ENCODE results near the gene SLC38A6. TPM values are rescaled to one million over a fixed set of nuclear protein-coding genes. Genes with fewer than 3 reads are reported as not detected.

Gene SLC38A6
- polyA plus RNA-seq, 1 donor, result 27.1 TPM

GRCh38 chr14:60974090-60974651 lies 6.9 kb upstream of the SLC38A6 start:
- Histone ChIP-seq H3K9me3 (ENCODE audit: control insufficient read depth, low read depth, low read length) (no peaks in the 10 kb centered on the region), H3K27me3 (ENCODE audit: control insufficient read depth, insufficient read depth, low read length) (no peaks in the 10 kb centered on the region), H3K27ac (ENCODE audit: low read length) (no peak overlapping the region), H3K4me1 (ENCODE audit: control insufficient read depth, insufficient read depth, low read length) (no peaks in the 10 kb centered on the region), H3K4me3 (ENCODE audit: low read length) (no peak overlapping the region), H3K36me3 (ENCODE audit: control insufficient read depth, insufficient read depth, low read length) (peaks cover 4% of the 10 kb centered on the region)
- 89% methylated on average over 1 of the region's 6 CpGs for WGBS (ENCODE audit: insufficient coverage, low lambda C conversion rate)
- no peak for DNase-seq

GRCh38 chr14:60975551-60975950 lies 5.5 kb upstream of the SLC38A6 start:
- Histone ChIP-seq H3K4me1 (ENCODE audit: control insufficient read depth, insufficient read depth, low read length) (no peaks in the 10 kb centered on the region), H3K4me3 (ENCODE audit: low read length) (no peak overlapping the region), H3K27ac (ENCODE audit: low read length) (no peak overlapping the region), H3K27me3 (ENCODE audit: control insufficient read depth, insufficient read depth, low read length) (no peaks in the 10 kb centered on the region), H3K36me3 (ENCODE audit: control insufficient read depth, insufficient read depth, low read length) (peaks cover 4% of the 10 kb centered on the region), H3K9me3 (ENCODE audit: control insufficient read depth, low read depth, low read length) (no peaks in the 10 kb centered on the region)
- no CpG with 5 or more reads among the region's 2 CpGs for WGBS (ENCODE audit: insufficient coverage, low lambda C conversion rate)
- DNase-seq, result no peak

GRCh38 chr14:60977847-60978246 lies 3.2 kb upstream of the SLC38A6 start:
- no peak for DNase-seq
- 83% methylated on average over 1 of the region's 2 CpGs for WGBS (ENCODE audit: insufficient coverage, low lambda C conversion rate)
- no peaks in the 10 kb centered on the region for H3K9me3 ChIP-seq (ENCODE audit: control insufficient read depth, low read depth, low read length)
- no peak overlapping the region for H3K27ac ChIP-seq (ENCODE audit: low read length)
- no peaks in the 10 kb centered on the region for H3K27me3 ChIP-seq (ENCODE audit: control insufficient read depth, insufficient read depth, low read length)
- no peak overlapping the region for H3K4me3 ChIP-seq (ENCODE audit: low read length)
- peaks cover 5% of the 10 kb centered on the region for H3K4me1 ChIP-seq (ENCODE audit: control insufficient read depth, insufficient read depth, low read length)
- peaks cover 4% of the 10 kb centered on the region for H3K36me3 ChIP-seq (ENCODE audit: control insufficient read depth, insufficient read depth, low read length)

DNA sequence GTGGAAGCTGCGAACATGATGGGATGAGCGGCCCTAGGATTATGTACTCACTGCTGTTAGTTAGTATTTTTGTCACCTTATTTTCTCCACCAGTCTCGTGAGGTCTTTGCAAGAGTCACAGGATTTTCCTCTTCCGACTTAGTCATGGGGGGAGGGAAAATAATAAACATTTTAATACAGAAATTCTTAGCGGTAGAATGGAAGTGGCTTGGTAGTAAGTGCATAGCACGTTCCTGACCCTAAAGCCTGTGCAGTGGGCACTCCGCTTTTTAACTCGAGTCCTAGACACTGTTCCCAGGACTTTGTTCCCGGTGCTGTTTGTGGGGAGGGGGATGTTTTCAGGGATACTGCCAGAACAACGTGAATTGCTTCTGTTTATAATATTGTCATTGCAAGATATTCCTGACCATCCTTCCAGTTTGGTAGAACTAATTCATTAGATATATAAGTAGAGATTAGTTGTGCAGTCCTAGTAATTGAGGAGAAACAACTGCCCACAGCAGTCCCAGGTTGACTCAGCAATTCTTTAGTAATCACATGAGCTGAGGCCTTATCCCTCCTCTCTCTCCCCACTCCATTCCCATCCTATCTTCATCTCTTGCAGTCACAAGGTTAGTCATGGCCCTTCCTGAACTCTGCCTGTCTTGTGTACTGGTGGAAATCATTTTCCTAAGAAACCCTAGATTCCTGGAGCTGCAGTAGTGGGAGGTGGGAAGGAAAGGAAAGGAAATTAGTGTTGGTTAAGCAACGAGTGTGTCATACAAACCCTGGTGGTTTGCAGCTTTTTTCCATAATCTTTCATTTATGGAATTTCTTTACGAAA lies 799 bp downstream of the SLC38A6 start:
- Histone ChIP-seq H3K4me3 (ENCODE audit: low read length) (peak overlapping the region; percentile 85), H3K4me1 (ENCODE audit: control insufficient read depth, insufficient read depth, low read length) (peaks cover 5% of the 10 kb centered on the region), H3K36me3 (ENCODE audit: control insufficient read depth, insufficient read depth, low read length) (peaks cover 6% of the 10 kb centered on the region), H3K27me3 (ENCODE audit: control insufficient read depth, insufficient read depth, low read length) (no peaks in the 10 kb centered on the region), H3K9me3 (ENCODE audit: control insufficient read depth, low read depth, low read length) (no peaks in the 10 kb centered on the region), H3K27ac (ENCODE audit: low read length) (peak overlapping the region; percentile 91)
- WGBS (ENCODE audit: insufficient coverage, low lambda C conversion rate), result 10% methylated on average over 2 of the region's 12 CpGs
- DNase-seq, result peak; percentile 72 to 82

- no peaks in the 10 kb centered on the region for H3K27me3 ChIP-seq (ENCODE audit: control insufficient read depth, insufficient read depth, low read length)
- WGBS (ENCODE audit: insufficient coverage, low lambda C conversion rate), result 100% methylated on average over 1 of the region's 1 CpG
- DNase-seq, result no peak
- H3K27ac ChIP-seq (ENCODE audit: low read length), result no peak overlapping the region
- H3K9me3 ChIP-seq (ENCODE audit: control insufficient read depth, low read depth, low read length), result no peaks in the 10 kb centered on the region
- H3K4me3 ChIP-seq (ENCODE audit: low read length), result no peak overlapping the region
- H3K36me3 ChIP-seq (ENCODE audit: control insufficient read depth, insufficient read depth, low read length), result peaks cover 8% of the 10 kb centered on the region
- peaks cover 5% of the 10 kb centered on the region for H3K4me1 ChIP-seq (ENCODE audit: control insufficient read depth, insufficient read depth, low read length)
Measured at GRCh38 chr14:60984196-60984595, 3.2 kb downstream of the SLC38A6 start.

DNA sequence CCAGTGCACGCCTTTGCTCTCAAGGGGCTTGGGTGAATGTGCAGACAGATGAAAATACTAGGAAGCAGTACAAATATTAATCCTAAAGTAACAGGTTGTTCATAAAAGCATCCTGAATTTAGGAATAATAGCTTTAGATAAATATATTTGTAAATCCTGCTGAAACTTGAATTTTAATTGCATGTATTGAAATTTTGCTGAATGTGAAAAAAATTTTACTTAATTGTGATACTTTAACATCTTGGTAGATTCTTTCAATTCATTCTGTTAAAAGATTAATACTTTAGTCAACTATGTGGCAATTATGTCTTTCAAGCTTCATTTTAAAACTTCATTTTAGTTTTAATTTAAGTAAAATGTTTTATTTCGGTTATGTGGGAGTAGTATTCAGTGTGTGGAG lies 5.5 kb downstream of the SLC38A6 start:
- Histone ChIP-seq H3K9me3 (ENCODE audit: control insufficient read depth, low read depth, low read length) (no peaks in the 10 kb centered on the region), H3K4me3 (ENCODE audit: low read length) (no peak overlapping the region), H3K36me3 (ENCODE audit: control insufficient read depth, insufficient read depth, low read length) (peaks cover 18% of the 10 kb centered on the region), H3K4me1 (ENCODE audit: control insufficient read depth, insufficient read depth, low read length) (peaks cover 5% of the 10 kb centered on the region), H3K27ac (ENCODE audit: low read length) (no peak overlapping the region), H3K27me3 (ENCODE audit: control insufficient read depth, insufficient read depth, low read length) (no peaks in the 10 kb centered on the region)
- no peak for DNase-seq
- 100% methylated on average over 1 of the region's 2 CpGs for WGBS (ENCODE audit: insufficient coverage, low lambda C conversion rate)

GRCh38 chr14:60989599-60989998 lies 8.6 kb downstream of the SLC38A6 start:
- H3K9me3 ChIP-seq (ENCODE audit: control insufficient read depth, low read depth, low read length), result no peaks in the 10 kb centered on the region
- no peak overlapping the region for H3K4me3 ChIP-seq (ENCODE audit: low read length)
- H3K27ac ChIP-seq (ENCODE audit: low read length), result peak overlapping the region; percentile 73
- H3K27me3 ChIP-seq (ENCODE audit: control insufficient read depth, insufficient read depth, low read length), result no peaks in the 10 kb centered on the region
- peak; percentile 47 to 71 for DNase-seq
- peaks cover 32% of the 10 kb centered on the region for H3K36me3 ChIP-seq (ENCODE audit: control insufficient read depth, insufficient read depth, low read length)
- WGBS (ENCODE audit: insufficient coverage, low lambda C conversion rate), result 43% methylated on average over 1 of the region's 2 CpGs
- H3K4me1 ChIP-seq (ENCODE audit: control insufficient read depth, insufficient read depth, low read length), result no peaks in the 10 kb centered on the region

GRCh38 chr14:60998617-60999016 lies 17.6 kb downstream of the SLC38A6 start:
- no peak overlapping the region for H3K27ac ChIP-seq (ENCODE audit: low read length)
- H3K36me3 ChIP-seq (ENCODE audit: control insufficient read depth, insufficient read depth, low read length), result peaks cover 7% of the 10 kb centered on the region
- H3K4me1 ChIP-seq (ENCODE audit: control insufficient read depth, insufficient read depth, low read length), result no peaks in the 10 kb centered on the region
- H3K27me3 ChIP-seq (ENCODE audit: control insufficient read depth, insufficient read depth, low read length), result no peaks in the 10 kb centered on the region
- WGBS (ENCODE audit: insufficient coverage, low lambda C conversion rate), result no CpG with 5 or more reads among the region's 9 CpGs
- H3K4me3 ChIP-seq (ENCODE audit: low read length), result no peak overlapping the region
- peaks cover 4% of the 10 kb centered on the region for H3K9me3 ChIP-seq (ENCODE audit: control insufficient read depth, low read depth, low read length)
- DNase-seq, result no peak

DNA sequence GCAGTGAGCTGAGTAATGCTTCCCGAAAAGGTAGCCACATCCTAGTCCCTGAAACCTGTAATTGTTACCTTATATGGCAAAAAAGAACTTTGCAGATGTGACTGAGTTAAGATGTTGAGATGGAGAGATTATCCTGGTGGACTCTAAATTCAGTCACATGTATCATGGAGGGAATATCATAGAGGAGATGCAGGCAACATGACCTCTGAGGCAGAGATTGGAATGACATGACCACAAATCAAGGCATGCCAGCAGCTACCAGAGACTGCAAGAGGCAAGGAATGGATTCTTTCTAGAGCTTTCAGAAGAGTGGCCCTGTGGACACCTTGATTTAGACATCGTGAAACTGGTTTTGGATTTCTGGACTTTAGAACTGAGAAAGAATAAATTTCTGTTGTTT lies 18.5 kb downstream of the SLC38A6 start:
- H3K9me3 ChIP-seq (ENCODE audit: control insufficient read depth, low read depth, low read length), result peaks cover 4% of the 10 kb centered on the region
- no peak overlapping the region for H3K27ac ChIP-seq (ENCODE audit: low read length)
- no peaks in the 10 kb centered on the region for H3K4me1 ChIP-seq (ENCODE audit: control insufficient read depth, insufficient read depth, low read length)
- peaks cover 7% of the 10 kb centered on the region for H3K36me3 ChIP-seq (ENCODE audit: control insufficient read depth, insufficient read depth, low read length)
- no peak overlapping the region for H3K4me3 ChIP-seq (ENCODE audit: low read length)
- no CpG with 5 or more reads among the region's 2 CpGs for WGBS (ENCODE audit: insufficient coverage, low lambda C conversion rate)
- no peak for DNase-seq
- no peaks in the 10 kb centered on the region for H3K27me3 ChIP-seq (ENCODE audit: control insufficient read depth, insufficient read depth, low read length)

DNA sequence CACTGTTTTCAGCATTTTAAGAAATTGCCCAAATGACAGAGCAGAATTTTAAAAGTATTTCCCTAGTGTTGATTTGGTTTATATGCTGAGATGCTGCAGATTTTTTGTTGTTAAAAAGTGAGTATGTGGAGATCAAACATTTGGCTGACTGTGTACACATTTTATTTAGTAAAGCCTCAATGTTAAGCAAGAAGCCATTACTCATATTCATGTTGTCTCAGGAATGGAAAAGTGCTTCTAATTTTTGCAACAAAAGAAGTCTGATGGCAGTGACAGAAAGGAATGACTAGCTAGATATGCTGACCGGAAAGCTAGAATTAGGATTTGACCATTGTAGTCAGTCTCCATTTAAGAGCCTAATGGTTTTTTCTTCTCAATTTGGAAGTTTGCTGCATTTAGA lies 22.5 kb downstream of the SLC38A6 start:
- no CpG with 5 or more reads among the region's 1 CpG for WGBS (ENCODE audit: insufficient coverage, low lambda C conversion rate)
- Histone ChIP-seq H3K4me1 (ENCODE audit: control insufficient read depth, insufficient read depth, low read length) (no peaks in the 10 kb centered on the region), H3K36me3 (ENCODE audit: control insufficient read depth, insufficient read depth, low read length) (peaks cover 2% of the 10 kb centered on the region), H3K9me3 (ENCODE audit: control insufficient read depth, low read depth, low read length) (peaks cover 2% of the 10 kb centered on the region), H3K27ac (ENCODE audit: low read length) (no peak overlapping the region), H3K4me3 (ENCODE audit: low read length) (no peak overlapping the region), H3K27me3 (ENCODE audit: control insufficient read depth, insufficient read depth, low read length) (no peaks in the 10 kb centered on the region)
- DNase-seq, result no peak

- no peaks in the 10 kb centered on the region for H3K27me3 ChIP-seq (ENCODE audit: control insufficient read depth, insufficient read depth, low read length)
- no peak overlapping the region for H3K4me3 ChIP-seq (ENCODE audit: low read length)
- no peaks in the 10 kb centered on the region for H3K9me3 ChIP-seq (ENCODE audit: control insufficient read depth, low read depth, low read length)
- no peaks in the 10 kb centered on the region for H3K4me1 ChIP-seq (ENCODE audit: control insufficient read depth, insufficient read depth, low read length)
- H3K27ac ChIP-seq (ENCODE audit: low read length), result no peak overlapping the region
- H3K36me3 ChIP-seq (ENCODE audit: control insufficient read depth, insufficient read depth, low read length), result no peaks in the 10 kb centered on the region
- no peak for DNase-seq
- no CpG with 5 or more reads among the region's 1 CpG for WGBS (ENCODE audit: insufficient coverage, low lambda C conversion rate)
Measured at GRCh38 chr14:61019537-61019936, 38.5 kb downstream of the SLC38A6 start.
